HG03095 (cell line): ENCODE measurements around the gene MAPK8IP2.
"Not testable (repeated sequence)": the region's sequence is repeated elsewhere in the genome, so short reads cannot be mapped to it uniquely, and the experiment has no call there.

Source experiments
- ATAC-seq: cut with Tn5 transposase; IDR thresholded peaks from one replicate; pipeline ENCODE4 v1.9.1; 2021; ENCODE audit warnings: moderate library complexity; ENCODE audit not compliant: unreplicated experiment

MAPK8IP2 gene

DNA sequence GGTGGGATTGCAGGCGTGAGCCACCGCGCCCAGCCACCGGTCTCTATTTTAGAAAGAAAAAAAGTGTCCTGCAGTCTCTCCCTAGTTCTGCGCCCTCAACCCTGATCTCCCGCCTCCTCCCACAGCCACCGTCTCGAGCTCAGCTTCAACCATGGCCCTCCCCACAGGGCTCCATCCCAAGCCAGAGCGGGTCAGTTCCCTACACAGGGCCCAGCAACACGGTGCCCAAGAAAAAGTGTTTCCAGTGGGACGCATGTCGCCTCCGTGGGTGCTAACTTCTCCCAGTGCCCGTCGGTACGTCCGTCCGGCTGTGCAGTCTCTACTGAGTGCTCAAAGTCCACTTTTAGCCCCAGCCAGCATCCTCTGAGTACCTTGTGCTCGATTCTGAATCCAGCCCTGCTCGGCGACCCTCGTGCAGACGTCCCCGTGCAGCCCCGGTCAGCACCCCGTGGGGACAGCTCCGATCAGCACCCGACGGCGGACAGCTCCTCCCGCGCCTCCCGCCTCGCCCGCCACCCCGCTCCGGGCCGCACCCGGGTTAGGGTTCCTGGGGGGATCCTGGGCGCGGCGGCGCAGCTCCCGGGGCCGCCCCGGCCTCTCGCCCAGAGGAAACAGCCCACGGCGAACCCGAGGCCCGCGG lies 657 bp upstream of the MAPK8IP2 start:
- ATAC-seq = no peak

DNA sequence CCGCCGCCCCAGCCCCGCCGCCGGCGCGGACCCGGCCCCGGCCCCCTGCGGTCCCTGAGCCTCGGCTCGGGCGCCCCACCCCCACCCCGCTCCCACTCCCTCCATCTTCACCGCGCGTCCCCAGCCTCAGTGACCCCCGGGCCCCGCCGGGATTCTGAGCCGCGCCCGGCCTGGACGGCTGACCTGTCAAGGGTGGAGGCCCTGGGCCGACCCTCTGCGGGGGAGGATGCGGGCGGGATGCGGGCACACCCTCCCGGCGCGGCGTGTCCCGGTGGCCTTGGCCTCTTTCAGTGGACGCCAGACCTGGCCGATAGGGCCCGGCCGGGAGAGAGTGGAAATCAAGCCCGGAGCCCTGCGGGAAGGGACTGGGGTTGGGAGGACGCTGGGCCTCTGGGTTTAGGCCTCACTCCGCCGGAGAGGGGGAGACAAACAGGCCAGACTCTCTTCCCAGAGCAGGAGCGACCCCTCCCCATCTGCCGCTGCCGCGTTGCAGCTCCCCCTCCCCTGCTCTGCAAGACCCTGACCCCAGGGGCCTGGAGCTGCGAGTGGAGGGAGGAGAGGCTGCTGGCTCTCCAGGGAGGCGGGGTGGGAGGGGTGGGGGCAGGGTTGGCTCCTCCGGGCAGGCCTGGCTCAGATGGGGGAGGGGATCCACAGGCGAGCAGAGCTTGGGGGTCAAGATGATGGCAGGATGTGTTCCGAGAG lies 525 bp downstream of the MAPK8IP2 start:
- no peak for ATAC-seq

DNA sequence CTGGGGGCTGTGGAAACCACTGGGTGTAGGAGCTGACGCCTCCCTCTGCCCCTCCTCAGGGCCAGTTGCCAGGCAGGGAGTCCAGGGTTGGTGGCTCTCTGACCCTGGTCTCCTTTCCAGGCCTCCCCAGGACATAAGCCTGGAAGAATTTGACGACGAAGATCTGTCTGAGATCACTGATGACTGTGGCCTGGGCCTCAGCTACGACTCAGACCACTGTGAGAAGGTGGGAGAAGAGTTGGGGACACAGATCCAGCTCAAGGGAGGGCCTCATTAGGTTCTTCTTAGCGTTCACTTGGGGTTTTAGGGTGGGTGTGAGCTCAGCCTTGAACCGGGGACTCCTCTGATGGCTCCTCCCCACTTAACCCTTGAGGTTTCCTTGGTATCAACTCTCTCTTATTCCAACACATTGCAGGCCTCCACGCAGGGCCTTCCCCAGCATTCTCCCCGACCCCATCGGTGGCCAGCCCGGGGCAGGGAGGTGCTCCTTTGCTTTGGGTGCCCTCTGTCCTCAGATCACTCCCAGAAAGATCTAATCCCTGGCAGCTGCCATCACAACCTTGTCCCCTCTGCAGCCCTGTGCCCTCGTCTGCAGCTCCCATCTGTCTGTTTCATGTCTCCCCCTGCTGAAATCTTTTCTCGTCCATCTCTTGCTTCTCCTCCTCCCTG lies 1.2 kb downstream of the MAPK8IP2 start:
- no peak for ATAC-seq

DNA sequence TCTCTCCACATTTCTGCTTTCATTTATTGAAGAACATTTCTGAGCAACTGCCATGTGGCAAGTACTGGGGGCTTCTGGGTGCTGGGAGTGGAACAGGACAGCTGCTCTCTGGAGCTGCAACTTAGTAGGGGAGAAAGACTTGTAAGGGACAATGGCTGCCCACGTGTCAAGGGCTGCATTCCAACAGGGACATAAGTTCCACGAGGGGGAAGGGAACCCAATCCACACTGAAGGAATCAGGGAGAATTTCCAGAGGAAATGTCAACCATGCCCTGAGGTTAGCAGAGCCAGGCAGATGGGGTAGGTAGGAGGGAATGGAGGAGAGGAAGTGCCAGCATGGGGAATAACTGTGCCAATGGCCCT lies 1.7 kb downstream of the MAPK8IP2 start:
- ATAC-seq = no peak

DNA sequence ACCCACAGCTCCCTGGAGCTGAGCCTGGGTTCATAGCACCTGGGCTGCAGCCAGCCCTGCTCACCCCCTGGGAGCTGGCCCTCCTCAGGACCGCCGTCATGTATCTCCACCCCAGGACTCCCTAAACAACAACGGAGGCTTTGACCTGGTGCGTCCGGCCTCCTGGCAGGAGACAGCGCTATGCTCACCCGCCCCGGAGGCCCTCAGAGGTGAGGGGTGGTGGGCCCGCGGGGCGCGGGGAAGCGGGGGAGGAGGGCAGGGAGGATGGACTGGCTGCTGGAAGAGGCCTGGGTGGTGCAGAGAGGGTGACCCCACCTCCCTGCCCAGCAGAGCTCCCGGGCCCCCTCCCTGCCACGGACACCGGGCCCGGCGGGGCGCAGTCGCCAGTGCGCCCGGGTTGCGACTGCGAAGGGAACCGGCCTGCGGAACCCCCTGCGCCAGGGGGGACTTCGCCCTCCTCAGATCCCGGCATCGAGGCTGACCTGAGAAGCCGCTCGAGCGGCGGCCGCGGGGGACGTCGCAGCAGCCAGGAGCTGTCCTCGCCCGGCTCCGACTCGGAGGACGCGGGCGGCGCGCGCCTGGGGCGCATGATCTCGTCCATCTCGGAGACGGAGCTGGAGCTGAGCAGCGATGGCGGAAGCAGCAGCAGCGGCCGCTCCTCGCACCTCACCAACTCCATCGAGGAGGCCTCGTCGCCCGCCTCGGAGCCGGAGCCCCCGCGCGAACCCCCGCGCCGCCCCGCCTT lies 3.1 kb downstream of the MAPK8IP2 start:
- ATAC-seq = no peak

DNA sequence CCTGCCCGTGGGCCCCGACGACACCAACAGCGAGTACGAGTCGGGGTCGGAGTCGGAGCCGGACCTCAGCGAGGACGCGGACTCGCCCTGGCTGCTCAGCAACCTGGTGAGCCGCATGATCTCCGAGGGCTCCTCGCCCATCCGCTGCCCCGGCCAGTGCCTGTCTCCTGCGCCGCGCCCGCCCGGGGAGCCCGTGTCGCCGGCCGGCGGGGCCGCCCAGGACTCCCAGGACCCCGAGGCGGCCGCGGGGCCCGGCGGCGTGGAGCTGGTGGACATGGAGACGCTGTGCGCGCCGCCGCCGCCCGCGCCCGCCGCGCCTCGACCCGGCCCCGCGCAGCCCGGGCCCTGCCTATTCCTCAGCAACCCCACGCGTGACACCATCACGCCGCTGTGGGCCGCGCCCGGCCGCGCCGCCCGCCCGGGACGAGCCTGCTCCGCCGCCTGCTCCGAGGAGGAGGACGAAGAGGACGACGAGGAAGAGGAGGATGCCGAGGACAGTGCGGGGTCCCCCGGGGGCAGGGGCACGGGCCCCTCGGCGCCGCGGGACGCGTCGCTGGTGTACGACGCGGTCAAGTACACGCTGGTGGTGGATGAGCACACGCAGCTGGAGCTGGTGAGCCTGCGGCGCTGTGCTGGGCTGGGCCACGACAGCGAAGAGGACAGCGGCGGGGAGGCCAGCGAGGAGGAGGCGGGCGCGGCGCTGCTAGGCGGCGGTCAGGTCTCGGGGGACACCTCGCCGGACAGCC lies 3.8 kb downstream of the MAPK8IP2 start:
- ATAC-seq = no peak

DNA sequence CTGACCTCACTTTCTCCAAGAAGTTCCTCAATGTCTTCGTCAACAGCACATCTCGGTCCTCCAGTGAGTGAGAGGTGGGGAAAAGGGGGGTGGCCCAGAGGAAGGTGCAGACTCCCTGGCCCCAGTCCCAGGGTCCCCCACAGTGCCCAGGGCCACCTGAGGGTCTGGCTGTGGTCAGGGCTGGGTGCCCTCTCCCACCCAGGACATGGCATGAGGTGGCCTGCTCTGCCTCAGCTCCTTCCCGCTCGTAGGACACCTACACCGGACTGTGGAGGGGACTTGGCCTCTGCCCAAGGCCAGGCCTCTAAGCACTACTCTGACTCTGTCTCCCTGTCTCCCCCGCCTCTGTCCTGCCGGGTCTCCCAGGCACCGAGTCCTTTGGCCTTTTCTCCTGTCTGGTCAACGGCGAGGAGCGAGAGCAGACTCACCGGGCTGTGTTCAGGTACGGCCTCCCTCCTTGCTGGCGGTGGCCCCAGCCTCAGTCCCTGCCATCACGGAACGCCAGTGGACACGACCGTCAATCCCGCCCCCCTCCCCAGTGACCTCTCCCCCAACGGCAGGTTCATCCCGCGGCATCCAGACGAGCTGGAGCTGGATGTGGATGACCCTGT lies 4.5 kb downstream of the MAPK8IP2 start:
- ATAC-seq = no peak

DNA sequence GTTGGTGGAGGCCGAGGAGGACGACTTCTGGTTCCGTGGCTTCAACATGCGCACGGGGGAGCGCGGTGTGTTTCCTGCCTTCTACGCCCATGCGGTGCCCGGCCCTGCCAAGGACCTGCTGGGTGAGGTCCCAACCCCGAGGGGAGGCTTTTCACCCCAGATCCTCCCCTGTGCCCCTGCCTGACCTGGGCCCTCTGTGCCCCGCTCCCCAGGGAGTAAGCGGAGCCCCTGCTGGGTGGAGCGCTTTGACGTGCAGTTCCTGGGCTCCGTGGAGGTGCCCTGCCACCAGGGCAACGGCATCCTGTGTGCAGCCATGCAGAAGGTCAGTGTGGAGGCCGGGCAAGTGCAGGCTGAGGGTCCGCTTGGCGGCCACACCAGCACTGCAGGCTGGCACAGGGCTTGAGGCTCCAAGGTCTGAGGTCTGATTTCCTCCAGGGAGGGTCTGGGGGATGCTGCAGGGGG lies 5.1 kb downstream of the MAPK8IP2 start:
- ATAC-seq = no peak

DNA sequence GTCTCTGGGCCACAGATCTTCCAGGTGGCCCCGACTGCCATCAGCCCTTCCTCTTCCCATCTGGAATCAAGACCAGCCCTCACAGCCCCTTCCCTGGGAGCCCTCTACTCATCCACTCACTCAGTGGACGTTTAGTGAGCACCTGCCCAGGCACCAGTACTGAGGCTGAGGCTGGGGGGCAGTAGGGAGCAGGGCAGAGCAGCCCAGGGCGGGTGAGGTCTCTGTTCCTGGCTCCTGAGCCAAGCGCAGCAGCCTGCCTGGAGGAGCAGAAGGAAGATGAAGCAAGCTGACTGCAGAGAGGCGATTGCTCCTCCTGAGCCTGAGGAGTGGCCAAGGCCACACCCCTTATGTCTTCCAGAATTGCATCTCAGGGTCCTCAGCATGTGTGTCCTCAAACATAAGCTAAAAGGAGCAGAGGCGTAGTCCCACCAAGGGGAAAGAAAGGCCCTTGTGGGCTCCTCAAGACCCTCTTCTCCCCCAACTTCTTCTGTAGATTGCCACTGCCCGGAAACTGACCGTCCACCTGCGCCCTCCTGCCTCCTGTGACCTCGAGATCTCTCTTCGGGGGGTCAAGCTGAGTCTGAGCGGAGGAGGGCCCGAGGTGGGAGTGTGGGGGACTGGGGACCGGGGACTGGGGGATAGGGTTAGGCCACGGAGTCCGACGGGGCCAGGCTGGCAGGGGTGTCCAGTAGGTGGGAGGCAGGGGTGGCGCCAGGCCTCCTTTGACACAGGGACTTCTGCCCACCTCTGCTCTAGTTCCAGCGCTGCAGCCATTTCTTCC lies 5.8 kb downstream of the MAPK8IP2 start:
- ATAC-seq = no peak

DNA sequence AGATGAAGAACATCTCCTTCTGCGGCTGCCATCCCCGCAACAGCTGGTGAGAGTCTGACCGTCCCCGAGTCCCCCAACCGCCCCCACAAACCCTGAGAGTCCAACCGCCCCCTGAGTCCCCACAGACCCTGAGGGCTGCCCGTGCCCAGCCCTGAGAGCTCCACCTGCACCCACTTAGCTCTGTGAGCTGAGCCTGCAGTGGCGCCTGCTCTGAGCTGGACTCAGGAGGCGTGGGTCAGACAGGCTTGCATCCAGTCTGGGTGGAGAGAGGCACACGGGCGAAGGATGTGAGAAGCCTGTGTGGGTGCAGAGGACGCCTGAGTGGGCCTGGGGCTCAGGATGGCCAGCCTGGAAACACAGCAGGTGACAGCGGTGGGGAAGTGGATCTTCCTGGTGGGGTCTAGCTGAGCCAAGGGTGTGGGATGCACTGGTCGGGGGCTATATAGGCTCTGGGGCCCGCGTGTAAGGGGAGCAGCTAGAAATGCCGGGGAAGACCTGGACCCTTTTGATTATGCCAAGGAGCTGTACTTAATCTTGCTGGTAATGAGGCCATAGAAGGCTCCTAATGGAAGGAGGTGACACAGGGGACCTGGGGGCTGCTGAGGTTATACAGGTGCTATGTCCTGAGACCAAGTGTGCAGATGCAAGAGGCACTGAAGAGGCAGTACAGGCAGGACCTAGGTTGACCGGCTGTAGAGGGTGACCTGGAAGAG lies 6.5 kb downstream of the MAPK8IP2 start:
- no peak for ATAC-seq

DNA sequence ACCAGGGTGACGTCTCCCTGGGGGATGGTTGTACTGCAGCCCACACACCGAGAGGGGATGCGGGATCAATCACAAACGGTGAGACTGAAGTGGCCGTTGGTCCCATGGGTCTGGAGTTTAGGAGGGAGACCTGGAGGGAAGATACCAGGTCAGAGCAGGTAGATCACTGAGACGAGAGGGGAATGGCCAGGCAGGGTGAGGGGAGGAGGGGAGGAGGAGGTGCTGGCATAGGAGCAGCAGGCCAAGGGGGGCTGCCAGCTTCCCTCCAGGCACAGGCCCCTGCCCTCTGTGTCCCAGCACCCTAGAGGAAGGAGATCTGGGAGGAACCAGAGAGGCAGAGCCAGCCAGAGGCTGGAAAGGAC lies 7.0 kb downstream of the MAPK8IP2 start:
- no peak for ATAC-seq

DNA sequence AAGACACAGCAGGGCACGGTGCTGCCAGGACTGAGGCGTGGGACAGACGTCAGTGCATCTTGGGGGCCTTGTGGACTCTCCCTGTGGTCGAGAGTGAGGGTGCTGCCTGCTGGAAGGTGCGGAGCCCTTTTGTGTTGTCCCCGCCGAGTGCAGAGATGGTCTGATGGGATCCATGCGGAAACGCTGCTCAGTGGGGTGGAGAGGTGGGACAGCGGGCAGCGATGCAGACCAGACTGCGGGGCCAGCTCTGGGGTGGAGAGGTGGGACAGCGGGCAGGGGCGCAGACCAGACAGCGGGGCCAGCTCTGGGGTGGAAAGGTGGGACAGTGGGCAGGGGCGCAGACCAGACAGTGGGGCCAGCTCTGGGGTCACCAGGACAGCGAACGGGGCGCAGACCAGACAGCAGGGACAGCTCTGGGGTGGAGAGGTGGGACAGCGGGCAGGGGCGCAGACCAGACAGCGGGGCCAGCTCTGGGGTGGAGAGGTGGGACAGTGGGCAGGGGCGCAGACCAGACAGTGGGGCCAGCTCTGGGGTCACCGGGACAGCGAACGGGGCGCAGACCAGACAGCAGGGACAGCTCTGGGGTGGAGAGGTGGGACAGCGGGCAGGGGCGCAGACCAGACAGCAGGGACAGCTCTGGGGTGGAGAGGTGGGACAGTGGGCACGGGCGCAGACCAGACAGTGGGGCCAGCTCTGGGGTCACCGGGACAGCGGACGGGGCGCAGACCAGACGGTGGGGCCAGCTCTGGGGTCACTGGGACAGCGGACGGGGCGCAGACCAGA lies 7.7 kb downstream of the MAPK8IP2 start:
- ATAC-seq = not testable (repeated sequence)

DNA sequence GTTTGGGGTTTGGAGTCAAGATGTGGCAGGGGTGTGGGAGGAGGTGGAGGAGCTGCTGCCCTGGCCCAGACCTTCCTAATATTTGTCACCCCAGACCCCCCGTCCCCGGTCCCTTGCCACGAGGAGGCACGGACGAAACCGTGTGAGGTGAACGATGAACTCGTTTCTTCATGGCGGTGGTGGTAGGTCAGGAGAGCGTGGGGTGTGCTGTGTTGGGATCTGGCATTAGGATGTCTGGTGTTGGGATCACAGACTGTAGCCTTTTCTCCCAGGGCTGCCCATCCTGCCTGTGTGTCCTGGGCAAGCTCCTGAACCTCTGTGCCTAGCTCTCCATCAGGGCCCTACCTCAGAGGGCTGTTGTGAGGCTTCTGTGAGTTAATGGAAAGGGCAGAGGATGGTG lies 8.4 kb downstream of the MAPK8IP2 start:
- no peak for ATAC-seq

DNA sequence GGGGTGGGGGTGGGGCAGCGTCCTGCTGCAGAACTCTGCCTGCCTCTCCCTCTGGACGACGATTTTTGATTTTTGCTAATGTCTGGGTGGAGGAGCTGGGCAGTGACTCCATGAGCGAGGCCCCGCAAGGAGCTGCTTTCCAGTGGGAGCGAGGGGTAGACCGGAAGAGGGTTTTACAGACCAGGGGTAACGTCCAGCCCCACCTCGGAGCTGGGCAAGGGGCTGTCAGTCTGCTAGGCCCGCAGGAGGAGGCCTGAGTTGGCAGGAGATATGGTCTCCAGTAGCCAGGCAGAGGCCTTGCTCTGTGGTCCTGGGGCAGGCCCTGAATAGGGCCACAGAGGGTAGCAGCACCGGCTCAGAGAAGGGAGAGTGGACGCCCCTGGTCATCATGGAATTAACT lies 9.0 kb downstream of the MAPK8IP2 start:
- no peak for ATAC-seq

DNA sequence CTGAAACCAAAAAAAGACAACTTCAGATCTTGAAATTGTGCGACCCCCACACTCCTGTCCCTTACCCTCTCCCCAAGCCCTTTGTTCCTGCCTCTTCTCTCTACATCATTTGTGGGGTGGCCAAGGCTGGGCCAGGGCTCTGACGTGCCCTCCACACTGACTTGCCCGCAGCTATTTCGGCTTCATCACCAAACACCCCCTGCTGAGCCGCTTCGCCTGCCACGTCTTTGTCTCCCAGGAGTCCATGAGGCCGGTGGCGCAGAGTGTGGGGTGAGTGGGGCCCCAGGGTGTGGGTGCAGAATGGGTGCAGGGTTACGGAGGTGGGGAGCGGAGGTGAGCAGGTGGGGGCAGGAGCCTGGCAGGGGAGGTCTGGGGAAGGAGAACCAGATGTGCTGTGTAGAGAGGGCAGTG lies 9.5 kb downstream of the MAPK8IP2 start:
- ATAC-seq = no peak

DNA sequence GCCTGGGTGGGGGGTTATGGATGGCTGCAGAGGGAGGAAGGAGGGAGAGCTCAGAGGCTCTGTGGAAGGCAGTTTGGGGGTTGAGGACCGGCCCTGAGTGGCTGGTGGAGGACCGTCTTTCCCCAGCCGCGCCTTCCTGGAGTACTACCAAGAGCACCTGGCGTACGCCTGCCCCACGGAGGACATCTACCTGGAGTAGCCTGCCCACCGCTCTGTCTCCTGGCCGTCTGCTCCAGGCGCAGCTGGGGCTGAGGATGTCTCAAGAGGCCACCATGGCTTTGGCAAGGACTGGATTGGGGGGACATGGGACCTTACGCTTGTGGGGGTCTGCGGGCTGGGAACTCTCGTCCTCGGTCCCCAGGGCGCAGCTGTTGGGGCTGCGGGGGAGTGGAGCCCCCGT lies 10.0 kb downstream of the MAPK8IP2 start:
- no peak for ATAC-seq

DNA sequence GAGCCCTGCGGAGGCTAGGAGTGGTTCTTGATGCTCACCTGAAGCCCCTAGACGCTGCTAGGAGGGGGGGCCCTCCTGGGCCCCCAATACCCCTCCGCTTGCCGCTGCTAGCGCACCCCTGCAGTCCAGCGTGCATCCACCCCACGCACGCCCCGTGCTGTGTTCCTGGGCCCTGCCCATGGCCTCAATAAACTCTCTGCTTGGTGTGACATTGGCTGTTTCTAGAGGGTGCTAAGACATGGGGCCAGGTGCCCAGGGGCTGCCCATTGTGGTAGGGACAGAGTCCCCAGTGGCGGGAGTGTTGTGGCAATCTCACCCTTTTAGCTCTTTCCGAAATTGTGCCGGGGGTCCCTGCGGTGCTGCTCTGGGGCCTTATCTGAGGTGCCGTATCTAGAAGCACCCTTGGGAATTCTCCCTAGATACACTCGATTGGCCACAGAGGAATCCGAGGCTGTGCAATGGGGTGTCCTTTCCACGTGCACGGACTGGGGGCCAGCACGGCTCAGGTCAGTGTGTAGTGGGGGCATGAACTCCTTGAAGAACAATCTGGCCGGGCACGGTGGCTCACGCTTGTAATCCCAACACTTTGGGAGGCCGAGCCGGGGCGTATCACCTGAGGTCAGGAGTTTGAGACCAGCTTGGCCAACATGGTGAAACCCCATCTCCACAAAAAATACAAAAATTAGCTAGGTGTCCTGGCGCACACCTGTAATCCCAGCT lies 10.9 kb downstream of the MAPK8IP2 start:
- ATAC-seq = no peak

DNA sequence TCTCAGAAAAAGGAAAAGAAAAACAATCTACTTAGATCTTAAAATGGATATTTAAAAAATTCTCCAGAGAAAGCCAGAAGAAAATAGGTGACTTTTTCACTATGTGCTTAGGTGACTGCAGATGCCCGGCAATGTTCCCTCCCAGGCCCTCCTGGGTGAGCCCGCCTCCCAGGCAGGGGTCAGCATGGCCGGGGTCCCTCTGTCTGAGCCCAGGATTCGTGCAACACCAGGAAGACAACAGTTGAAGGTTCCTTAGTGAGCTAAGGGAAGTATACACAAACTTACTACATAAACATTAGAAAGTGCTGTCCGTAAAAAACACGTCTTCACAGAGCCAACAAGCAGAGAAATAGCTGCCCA lies 11.6 kb downstream of the MAPK8IP2 start:
- ATAC-seq = no peak
